ENCODE results near the gene KIAA0753.

GRCh38 chr17:6626616-6627015, 13.9 kb downstream of the KIAA0753 start:
- TF ChIP-seq POLR2A (IDR thresholded peaks at IDR 0.05; ENCODE audit: low read depth, low read length) (no peak), TAF1 (IDR thresholded peaks at IDR 0.05; ENCODE audit: low read depth, low read length) (no peak), SPI1 (IDR thresholded peaks at IDR 0.05; ENCODE audit: low read depth, low read length) (no peak), POLR2AphosphoS5 (IDR thresholded peaks at IDR 0.05; ENCODE audit: low read depth, low read length) (no peak), PAX5 (IDR thresholded peaks at IDR 0.05; ENCODE audit: insufficient read depth, low read length, severe bottlenecking) (no peak), POU2F2 (IDR thresholded peaks at IDR 0.05; ENCODE audit: low read depth, low read length) (no peak)

All from GM12891 (cell line).